NT2/D1 (cell line): ENCODE results near the gene TANC1.

Experiments used
- SUZ12 ChIP-seq: IDR thresholded peaks from 2 replicates; pipeline ENCODE4 v1.6.1; 2011; ENCODE audit not compliant: insufficient read length, insufficient read depth; ENCODE audit errors: extremely low read depth
- YY1 ChIP-seq: IDR thresholded peaks from 2 replicates; pipeline ENCODE4 v1.6.1; 2011; ENCODE audit not compliant: insufficient read length, insufficient read depth
- ZNF274 ChIP-seq: IDR thresholded peaks from 2 replicates; pipeline ENCODE4 v1.6.1; 2011; ENCODE audit warnings: mild to moderate bottlenecking, low read depth, low read length

- TF ChIP-seq YY1 (no peak), SUZ12 (no peak), ZNF274 (no peak)
These were observed 109.4 kb downstream of the TANC1 start for GRCh38 chr2:159077869-159078268.
